DND-41 (cell line): ENCODE data around the gene PI4KA.

Source experiments
- ATAC-seq: fragments of 200-7000 bp; cut with Tn5 transposase; 3 replicates; pipeline ENCODE4 v1.9.1; 2021; ENCODE audit warnings: low read depth; ENCODE audit not compliant: insufficient read depth
- DNase-seq: peaks from one replicate; pipeline ENCODE4 v3.0.0-alpha.2; 2020
- H2AFZ ChIP-seq: 2 replicates; pipeline ENCODE4 v1.6.0; 2012; ENCODE audit warnings: low read depth, low read length
- H3K27ac ChIP-seq: 2 replicates; pipeline ENCODE4 v1.5.1; 2012; ENCODE audit warnings: low read length, inconsistent platforms
- H3K27me3 ChIP-seq: fragments of 200-600 bp; sonication (generic); 2 replicates; pipeline ENCODE4 v1.6.0; 2012; ENCODE audit warnings: low read length, mild to moderate bottlenecking, inconsistent platforms; ENCODE audit not compliant: insufficient read depth, poor library complexity
- H3K36me3 ChIP-seq: 2 replicates; pipeline ENCODE4 v1.5.1; 2012; ENCODE audit warnings: low read length, inconsistent platforms; ENCODE audit not compliant: insufficient read depth
- H3K4me1 ChIP-seq: 2 replicates; pipeline ENCODE4 v1.5.1; 2012; ENCODE audit warnings: mild to moderate bottlenecking, low read length; ENCODE audit not compliant: insufficient read depth
- H3K4me2 ChIP-seq: 2 replicates; pipeline ENCODE4 v1.6.0; 2012; ENCODE audit warnings: mild to moderate bottlenecking, moderate library complexity, low read length, inconsistent platforms; ENCODE audit not compliant: insufficient read depth
- H3K4me3 ChIP-seq, 2 experiments: fragments of 200-600 bp in 1 of 2; shearing (Covaris generic) in 1 of 2; 2 replicates each; pipeline ENCODE4 v1.5.1; 2012 to 2016; ENCODE audit warnings: inconsistent platforms in 2 of 2, low read length in 2 of 2, mild to moderate bottlenecking in 2 of 2, low read depth in 1 of 2, moderate library complexity in 1 of 2
- H3K79me2 ChIP-seq: 2 replicates; pipeline ENCODE4 v1.6.0; 2012; ENCODE audit warnings: low read length, inconsistent platforms; ENCODE audit not compliant: insufficient read depth
- H3K9ac ChIP-seq: 2 replicates; pipeline ENCODE4 v1.6.0; 2012; ENCODE audit warnings: low read depth, mild to moderate bottlenecking, inconsistent platforms, low read length, moderate library complexity
- H3K9me3 ChIP-seq: 2 replicates; pipeline ENCODE4 v1.5.1; 2012; ENCODE audit warnings: low read length, moderate library complexity, mild to moderate bottlenecking, inconsistent platforms; ENCODE audit not compliant: insufficient read depth, severe bottlenecking
- H4K20me1 ChIP-seq: 2 replicates; pipeline ENCODE4 v1.6.0; 2012; ENCODE audit warnings: low read length; ENCODE audit not compliant: insufficient read depth
- EZH2 ChIP-seq: IDR thresholded peaks from 3 replicates; pipeline ENCODE4 v1.6.1; 2012; ENCODE audit warnings: borderline replicate concordance, low read depth, mild to moderate bottlenecking, moderate library complexity, low read length, inconsistent platforms; ENCODE audit not compliant: severe bottlenecking
- TF ChIP-seq, protein P1 (sequence below): IDR thresholded peaks from 2 replicates; pipeline ENCODE4 v1.5.1; 2012; ENCODE audit warnings: borderline replicate concordance, low read length, moderate library complexity, mild to moderate bottlenecking; ENCODE audit not compliant: poor library complexity, severe bottlenecking; ENCODE audit errors: extremely low read depth

Gene PI4KA

DNA sequence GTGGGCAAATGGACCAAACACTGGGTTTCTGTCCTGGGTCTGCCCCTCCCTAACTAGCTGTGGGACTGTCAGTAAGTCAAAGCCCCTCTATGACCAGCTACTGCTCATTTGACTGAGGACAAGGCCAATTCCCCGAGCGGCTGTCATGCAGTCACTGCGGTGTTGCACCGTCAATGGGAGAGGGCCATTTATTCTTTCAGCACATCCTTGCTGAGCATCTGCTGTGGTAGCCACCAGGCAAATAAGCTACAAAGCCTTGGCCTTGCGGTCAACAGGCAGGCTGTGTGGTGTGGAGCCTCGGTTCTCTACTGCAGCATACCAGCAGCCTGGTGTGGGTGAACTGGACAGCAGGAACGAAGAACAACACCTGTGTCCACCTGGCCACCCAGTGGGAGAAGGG is 110.5 kb downstream of the PI4KA start:
- no peak overlapping the region for H3K4me3 ChIP-seq
- no peaks in the 10 kb centered on the region for H3K4me1 ChIP-seq
- H3K79me2 ChIP-seq, result no peaks in the 10 kb centered on the region
- peaks cover 85% of the 10 kb centered on the region for H3K36me3 ChIP-seq
- no peak for TF ChIP-seq EZH2
- TF ChIP-seq, protein P1, sequence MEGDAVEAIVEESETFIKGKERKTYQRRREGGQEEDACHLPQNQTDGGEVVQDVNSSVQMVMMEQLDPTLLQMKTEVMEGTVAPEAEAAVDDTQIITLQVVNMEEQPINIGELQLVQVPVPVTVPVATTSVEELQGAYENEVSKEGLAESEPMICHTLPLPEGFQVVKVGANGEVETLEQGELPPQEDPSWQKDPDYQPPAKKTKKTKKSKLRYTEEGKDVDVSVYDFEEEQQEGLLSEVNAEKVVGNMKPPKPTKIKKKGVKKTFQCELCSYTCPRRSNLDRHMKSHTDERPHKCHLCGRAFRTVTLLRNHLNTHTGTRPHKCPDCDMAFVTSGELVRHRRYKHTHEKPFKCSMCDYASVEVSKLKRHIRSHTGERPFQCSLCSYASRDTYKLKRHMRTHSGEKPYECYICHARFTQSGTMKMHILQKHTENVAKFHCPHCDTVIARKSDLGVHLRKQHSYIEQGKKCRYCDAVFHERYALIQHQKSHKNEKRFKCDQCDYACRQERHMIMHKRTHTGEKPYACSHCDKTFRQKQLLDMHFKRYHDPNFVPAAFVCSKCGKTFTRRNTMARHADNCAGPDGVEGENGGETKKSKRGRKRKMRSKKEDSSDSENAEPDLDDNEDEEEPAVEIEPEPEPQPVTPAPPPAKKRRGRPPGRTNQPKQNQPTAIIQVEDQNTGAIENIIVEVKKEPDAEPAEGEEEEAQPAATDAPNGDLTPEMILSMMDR, result no peak
- H3K9me3 ChIP-seq, result no peaks in the 10 kb centered on the region
- no peaks in the 10 kb centered on the region for H3K27me3 ChIP-seq
- DNase-seq (no peak), ATAC-seq (no peak)
- no peak overlapping the region for H2AFZ ChIP-seq
- H3K27ac ChIP-seq, result no peak overlapping the region
- 0 out of 2 replicates have a peak, but pooled peaks cover 5% of the 10 kb centered on the region for H4K20me1 ChIP-seq
- no peak overlapping the region for H3K4me2 ChIP-seq
- H3K9ac ChIP-seq, result no peak overlapping the region

DNA sequence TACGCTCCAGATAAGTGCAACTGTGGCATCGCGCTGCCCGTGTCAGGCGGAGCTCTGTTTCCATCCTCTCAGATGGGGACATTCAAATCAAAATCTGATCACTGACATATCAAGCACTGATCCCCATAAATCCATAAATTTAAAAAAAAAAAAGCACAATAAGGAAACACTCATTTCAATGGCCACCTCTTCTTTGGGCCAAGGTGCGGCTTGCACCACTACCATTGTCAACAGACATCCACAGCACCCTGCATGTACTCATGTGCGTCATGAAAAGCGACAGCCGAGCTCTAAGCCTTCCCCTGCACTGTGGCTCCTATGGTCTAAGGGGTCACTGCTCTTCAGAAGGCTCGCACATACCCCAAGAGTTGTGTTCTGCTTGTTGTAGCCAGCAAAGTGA is 111.4 kb downstream of the PI4KA start:
- no peak for DNase-seq
- Histone ChIP-seq H3K27ac (no peak overlapping the region), H3K36me3 (peaks cover 85% of the 10 kb centered on the region), H2AFZ (no peak overlapping the region), H3K9ac (no peak overlapping the region), H3K4me2 (no peak overlapping the region), H3K4me1 (no peaks in the 10 kb centered on the region), H3K79me2 (no peaks in the 10 kb centered on the region), H3K9me3 (no peaks in the 10 kb centered on the region), H4K20me1 (0 out of 2 replicates have a peak, but pooled peaks cover 5% of the 10 kb centered on the region), H3K27me3 (no peaks in the 10 kb centered on the region), H3K4me3 (no peak overlapping the region)
- no peak for ATAC-seq
- TF ChIP-seq, protein P1, result no peak
- no peak for TF ChIP-seq EZH2

DNA sequence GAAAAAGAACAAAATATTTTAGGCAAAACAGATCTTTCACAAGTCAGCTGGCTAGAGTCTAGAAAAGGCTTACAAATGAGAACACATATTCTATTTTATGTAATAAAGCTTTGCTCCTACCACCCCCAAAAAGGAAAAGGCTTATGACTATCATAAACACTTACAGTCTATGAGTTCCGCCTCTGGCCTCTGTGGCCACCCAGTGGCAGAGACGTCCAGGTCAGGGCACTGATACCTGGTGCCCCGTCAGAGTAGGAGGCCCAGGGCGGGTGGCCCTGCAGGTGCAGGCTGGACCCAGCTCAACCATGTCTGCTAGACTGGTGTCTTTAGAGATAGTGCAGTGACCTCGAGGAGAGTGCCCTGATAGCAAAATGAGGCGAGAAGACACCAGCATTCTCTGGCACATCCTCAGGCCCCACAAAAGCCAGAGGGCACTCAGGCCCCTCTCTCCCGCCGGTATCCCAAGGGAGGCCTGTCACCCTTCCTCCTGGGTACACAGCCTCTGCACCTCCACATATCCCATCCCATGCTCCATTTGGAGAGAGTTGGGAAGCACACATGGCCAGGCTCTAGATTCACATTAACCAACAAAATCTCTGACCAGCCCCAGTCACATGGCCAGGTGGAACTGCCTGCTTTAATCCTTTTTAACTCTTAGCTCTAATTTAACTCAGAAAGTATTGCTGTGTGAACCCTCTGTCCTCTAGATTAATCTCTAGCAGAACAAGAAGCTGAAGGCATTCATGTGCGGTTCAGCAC is 112.0 kb downstream of the PI4KA start:
- Histone ChIP-seq H3K36me3 (peaks cover 85% of the 10 kb centered on the region), H3K9ac (no peak overlapping the region), H3K9me3 (no peaks in the 10 kb centered on the region), H3K27me3 (no peaks in the 10 kb centered on the region), H3K4me2 (no peak overlapping the region), H2AFZ (no peak overlapping the region), H3K4me3 (no peak overlapping the region), H4K20me1 (0 out of 2 replicates have a peak, but pooled peaks cover 5% of the 10 kb centered on the region), H3K4me1 (no peaks in the 10 kb centered on the region), H3K27ac (no peak overlapping the region), H3K79me2 (no peaks in the 10 kb centered on the region)
- DNase-seq (no peak), ATAC-seq (no peak)
- TF ChIP-seq EZH2, result no peak
- TF ChIP-seq, protein P1, result no peak
